ENCODE measurements around the gene TNRC6A.
"Not testable (repeated sequence)": the region's sequence is repeated elsewhere in the genome, so short reads cannot be mapped to it uniquely, and the experiment has no call there.

TNRC6A gene

GRCh38 chr16:24728891-24729242 is 584 bp upstream of the TNRC6A start:
- DNase-seq: no peak

GRCh38 chr16:24729951-24730815 is 732 bp downstream of the TNRC6A start:
- peak; percentile 42 for DNase-seq

GRCh38 chr16:24730914-24731313 is 1.5 kb downstream of the TNRC6A start:
- DNase-seq: no peak

DNA sequence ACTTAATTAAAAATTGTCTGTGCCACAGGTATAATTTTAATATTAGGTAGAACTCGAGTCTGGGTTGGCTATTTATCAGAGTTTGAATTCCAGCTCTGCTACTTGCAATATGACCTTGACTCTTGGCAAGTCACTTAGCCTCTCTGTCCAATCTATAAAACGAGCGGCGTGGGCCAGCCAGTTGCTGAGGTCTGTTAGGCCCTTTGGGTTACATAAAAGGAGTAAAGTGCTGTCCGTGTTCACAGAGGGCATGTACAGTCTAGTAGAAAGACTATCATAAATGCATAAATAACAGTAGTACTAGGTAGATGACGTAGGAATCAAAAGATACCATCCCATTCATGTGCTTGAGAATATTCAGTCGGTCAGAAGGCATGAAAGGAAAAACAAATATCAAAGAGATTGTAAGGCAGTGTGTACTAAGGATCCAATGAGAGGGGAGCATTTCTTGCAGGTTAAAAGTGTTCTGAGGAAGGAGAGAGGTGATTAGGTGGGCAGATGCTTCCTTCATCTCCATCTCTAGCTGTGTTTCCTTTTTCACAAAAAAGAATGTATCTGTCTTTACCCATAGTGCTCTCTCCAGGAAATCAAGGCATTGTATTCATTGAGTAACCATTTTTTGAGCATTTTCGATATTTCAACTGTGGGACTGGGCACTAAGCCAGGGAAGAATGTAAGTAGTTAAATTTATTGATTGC is 2.4 kb downstream of the TNRC6A start:
- DNase-seq: no peak

DNA sequence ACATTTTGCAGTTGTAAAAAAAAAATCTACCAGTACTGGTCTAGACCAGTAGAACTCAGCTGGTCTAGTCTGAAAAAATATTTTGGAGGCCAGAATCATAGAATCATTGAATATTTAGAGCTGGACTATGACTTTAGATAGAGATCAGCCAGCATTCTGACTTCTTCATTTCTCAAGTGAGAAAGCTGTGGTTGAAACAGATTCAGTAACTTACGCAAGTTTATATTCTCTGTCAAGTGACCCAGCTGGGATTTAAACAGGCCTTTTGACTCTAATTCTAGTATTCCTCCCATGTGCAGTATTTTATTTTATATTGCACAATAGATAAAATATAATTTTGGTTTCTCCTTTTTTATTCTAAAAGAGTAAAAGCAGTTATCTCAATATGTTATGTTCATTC is 4.9 kb downstream of the TNRC6A start:
- no peak for DNase-seq

DNA sequence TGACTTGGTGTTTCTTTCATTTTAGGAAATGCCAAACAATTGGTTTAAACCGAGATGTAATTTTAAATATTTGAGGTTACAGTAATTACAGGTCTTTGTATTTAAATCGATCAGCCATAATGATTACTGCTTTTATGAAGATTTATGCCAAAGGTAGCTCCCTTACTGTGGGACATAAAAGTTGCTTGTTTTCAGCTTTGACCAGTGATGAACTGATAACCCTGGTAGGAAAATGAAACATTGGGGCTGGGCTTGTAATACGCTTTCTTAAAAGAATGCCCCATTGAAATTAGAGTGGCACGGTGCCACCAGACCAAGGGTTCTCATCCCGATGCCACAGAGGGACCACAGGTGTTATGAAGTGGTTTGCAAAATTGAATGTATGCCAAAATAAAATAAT is 7.3 kb downstream of the TNRC6A start:
- DNase-seq: no peak

DNA sequence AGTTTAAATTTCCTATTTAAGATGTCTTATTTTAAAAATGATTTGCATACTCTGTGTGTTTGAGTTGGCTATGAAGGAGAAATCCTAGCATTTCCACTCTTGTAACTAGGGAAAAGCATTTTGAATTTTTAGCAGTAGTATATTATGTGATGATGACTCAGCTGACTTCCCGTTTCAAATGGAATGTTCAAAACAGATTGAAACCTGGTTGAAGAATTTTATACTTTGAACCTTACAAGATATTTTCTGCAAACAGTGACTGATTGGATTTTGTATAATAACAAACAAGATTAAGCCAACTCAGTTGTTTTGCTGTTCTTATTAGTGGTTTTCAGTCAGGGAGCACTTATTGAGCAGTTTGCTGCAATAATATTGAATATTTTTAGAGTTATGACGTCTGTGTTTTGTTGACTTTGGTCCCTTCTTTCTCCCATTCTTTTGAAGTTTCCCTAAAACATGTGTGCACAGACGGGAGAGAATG is 8.0 kb downstream of the TNRC6A start:
- no peak for DNase-seq

- no peak for DNase-seq
Measured at GRCh38 chr16:24737916-24738594, 8.6 kb downstream of the TNRC6A start.

- DNase-seq: no peak
Measured at GRCh38 chr16:24738895-24739294, 9.4 kb downstream of the TNRC6A start.

DNA sequence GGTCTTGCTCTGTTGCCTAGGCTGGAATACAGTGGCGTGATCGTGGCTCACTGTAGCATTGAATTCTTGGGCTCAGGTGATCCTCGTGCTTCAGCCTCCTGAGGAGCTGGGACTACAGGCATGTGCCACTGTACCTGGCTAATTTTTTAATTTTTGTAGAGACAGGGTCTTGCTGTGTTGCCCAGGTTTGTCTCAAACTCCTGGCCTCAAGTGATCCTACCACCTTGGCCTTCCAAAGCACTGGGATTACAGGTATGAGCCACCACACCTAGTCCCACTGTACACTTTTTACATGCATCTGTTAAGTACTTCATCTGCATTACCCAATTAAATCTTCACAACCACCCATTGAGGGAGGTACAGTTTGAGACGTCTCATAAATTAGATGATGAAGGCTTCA is 12.4 kb downstream of the TNRC6A start:
- DNase-seq: no peak

GRCh38 chr16:24742610-24743009 is 13.2 kb downstream of the TNRC6A start:
- not testable (repeated sequence) for DNase-seq

DNA sequence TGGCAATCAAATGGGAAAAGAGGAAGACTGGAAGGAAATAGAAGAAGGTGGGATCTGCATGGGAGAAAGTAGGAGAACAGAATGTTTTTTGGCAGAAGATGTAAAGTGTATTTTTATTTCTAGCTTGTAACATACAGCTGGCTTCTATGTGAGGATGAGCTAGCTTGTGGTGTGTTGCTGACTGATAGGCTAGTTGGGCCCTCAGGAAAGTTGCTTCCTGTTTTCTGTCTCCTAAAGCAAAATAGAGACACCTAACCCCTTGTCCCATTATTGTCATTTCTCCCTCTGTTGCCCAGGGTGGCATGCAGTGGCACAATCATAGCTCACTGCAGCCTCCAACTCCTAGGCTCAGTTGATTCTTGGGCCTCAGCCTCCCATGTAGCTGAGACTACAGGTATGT is 15.9 kb downstream of the TNRC6A start:
- no peak for DNase-seq

DNA sequence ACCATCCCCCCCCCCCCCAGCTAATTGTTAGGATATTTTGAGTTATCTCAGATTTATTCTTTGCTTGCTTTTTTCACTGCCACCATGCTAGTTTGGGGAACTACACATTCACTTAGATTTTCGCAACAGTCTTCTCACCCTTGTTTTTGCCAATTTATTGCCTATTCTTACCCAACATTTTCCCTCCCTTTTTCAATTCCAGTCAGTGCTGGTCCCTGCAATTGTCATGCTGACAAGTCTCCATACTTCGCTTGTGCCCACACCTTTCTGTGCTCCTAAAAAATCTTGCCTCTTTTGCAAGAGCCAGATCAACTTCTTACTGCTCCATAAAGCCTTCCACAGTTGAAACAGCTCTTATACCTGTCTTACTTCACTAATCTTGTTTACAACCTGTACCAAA is 16.3 kb downstream of the TNRC6A start:
- no peak for DNase-seq

- DNase-seq: no peak
Measured at GRCh38 chr16:24747441-24747840, 18.0 kb downstream of the TNRC6A start.

DNA sequence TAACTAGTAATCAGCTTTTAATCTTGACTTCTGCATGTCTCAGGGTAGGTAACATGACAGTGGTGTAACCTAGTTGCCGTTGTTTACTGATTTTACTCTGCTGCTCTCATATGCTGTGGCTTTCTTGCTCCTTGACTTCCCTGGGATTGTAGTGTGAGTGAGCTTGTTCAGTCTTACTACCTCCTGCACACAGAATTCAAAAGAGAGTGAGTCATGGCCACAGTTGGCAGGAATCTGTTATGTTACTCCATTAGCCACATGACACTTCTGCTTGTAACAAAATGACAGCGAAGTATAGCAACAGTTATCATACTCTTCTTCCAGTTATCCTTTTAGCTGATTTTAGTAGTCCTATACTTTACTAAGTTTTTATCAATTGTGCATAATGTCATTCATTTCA is 18.8 kb downstream of the TNRC6A start:
- DNase-seq: no peak

- no peak for DNase-seq
Measured at GRCh38 chr16:24749310-24749709, 19.9 kb downstream of the TNRC6A start.

GRCh38 chr16:24749872-24750271 is 20.4 kb downstream of the TNRC6A start:
- DNase-seq: not testable (repeated sequence)

GRCh38 chr16:24753000-24753399 is 23.5 kb downstream of the TNRC6A start:
- DNase-seq: no peak

DNA sequence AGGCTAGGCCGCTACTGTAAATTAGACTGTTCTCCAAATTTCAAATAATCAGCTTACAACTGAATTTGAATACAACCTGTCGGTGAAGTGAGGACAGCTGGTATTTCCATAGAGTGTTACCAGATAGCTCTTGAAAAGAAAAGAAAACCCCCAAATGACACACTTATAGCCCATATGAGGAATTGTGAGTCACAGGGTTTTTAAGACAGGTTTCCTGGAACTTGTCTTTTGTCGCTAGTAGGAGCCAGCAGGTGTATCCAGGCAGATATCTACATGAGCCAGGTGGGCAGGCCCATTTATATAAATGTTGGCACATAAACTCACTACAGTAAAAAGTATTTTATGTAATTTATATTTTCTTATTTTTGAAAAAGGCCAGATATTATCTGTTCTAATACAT is 24.0 kb downstream of the TNRC6A start:
- DNase-seq: no peak

DNA sequence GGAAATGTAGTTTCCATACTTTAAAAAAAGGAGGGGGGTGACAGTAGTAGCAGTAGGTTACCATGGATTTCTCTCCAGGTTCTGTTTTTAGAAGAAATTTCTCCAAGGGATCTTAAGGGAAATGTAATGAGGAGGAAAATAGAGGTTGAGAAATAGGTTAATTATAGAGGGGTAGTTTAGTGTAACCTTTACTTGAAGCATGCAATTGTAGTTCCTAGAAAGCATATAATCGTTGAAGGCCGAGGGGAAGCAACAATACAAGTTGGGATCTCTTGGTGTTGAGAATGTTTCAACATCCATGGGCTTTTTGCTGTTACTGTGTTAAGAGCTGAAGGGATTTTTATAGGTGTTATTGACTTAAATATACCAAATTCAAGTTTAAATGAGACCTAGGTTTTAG is 25.1 kb downstream of the TNRC6A start:
- DNase-seq: no peak

DNA sequence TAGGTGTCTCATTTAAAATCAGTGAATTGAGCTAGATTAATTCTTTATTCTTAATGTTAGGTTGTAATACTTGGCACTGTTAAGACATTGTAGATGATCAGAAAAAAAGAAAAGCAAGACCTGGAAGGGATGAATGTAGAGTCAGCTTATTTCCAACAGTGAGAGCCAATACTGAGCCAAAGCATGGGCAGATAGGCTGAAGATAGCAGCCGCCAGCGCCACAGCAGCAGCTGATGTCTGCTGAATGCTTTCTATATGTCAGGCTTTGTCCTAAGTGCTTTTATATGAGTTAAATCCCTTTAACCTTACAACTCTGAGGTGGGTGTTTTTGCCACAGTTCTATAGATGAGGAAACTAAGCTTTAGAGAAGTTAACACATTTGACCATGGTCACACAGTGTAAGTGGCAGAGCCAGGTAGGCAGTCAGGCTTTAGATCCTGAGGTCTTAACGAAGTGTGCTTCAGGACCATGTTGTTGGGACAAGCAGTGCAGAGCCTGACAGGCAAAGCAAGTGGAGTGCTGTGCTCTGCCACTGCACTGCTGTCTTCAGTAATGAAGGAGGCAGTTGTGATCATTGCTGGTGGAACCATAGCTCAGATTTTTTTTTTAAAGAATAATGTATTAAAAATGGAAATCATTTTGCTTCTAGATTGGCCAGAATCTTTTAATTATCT is 25.9 kb downstream of the TNRC6A start:
- no peak for DNase-seq

DNA sequence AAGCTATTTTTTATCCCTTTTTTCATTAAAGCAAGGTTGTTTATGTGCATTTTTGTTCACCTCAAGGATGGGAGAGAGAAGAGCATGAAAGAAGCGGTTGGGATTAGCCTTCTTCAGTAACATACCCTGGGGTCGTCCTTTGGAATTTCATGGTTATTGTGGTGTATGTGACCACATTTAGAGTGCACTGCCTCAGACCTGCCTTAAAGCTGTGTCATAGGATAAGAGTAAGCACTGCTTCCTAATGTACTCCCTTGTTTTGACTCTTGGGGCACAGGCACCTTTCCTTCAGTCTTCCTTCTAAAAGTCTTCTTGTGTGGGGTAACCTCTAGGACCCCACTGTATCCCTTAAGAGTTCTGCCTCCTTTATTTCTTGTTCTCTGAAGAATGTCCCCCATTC is 28.9 kb downstream of the TNRC6A start:
- DNase-seq: no peak

- no peak for DNase-seq
Measured at GRCh38 chr16:24759006-24759405, 29.6 kb downstream of the TNRC6A start.
